Measurements from ENCODE around the gene GNAI3. TPM values are rescaled to one million over a fixed set of nuclear protein-coding genes. Genes with fewer than 3 reads are reported as not detected.

Gene GNAI3
- total and polyA plus RNA-seq, 2 of the 8 experiments (the other 6 are each of a cell fraction or from before 2014, with no cell fraction given) = 4.0 to 9.8 TPM

DNA sequence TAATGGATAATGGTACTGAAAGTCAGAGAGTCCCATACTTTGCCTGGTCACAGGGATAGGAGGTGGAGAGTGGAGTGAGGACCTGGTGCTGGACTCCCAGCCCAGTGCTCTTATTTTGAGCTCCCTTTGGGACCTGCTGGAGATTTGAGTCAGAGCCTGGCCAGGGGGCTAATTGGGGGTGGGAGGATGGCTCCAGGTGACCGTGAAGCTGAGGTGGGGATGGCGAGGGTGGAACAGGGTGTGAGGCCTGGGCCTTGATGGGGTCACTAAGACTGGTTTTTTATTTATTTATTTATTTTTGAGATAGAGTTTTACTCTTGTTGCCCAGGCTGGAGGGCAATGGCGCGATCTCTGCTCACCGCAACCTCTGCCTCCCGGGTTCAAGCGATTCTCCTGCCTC is 89.0 kb downstream of the GNAI3 start (continued):
- no peak for TF ChIP-seq TCF12 (IDR thresholded peaks at IDR 0.05; ENCODE audit: low read depth, low read length)
- no peak for TF ChIP-seq CHD1 (IDR thresholded peaks at IDR 0.05; ENCODE audit: low read depth, low read length)

All from H1 (cell line).